SU-DHL-6 (cell line): ENCODE results near the gene CALN1.

ENCODE experiments used
- H2AFZ ChIP-seq: fragments of 200-600 bp; sonication (generic); 2 replicates; pipeline ENCODE4 v1.6.1; 2014; ENCODE audit warnings: low read depth, mild to moderate bottlenecking, moderate library complexity, mixed read lengths, antibody characterized with exemption, low read length; ENCODE audit not compliant: severe bottlenecking
- H3F3A ChIP-seq: fragments of 200-600 bp; shearing (Covaris generic); 2 replicates; pipeline ENCODE4 v1.6.0; 2016; ENCODE audit warnings: antibody characterized with exemption, mild to moderate bottlenecking; ENCODE audit not compliant: insufficient read depth
- H3K27ac ChIP-seq: fragments of 200-600 bp; sonication (generic); 2 replicates; pipeline ENCODE4 v1.5.1; 2016; ENCODE audit warnings: low read depth, mild to moderate bottlenecking, low read length, moderate library complexity, mixed read lengths
- H3K27me3 ChIP-seq: fragments of 200-600 bp; sonication (generic), shearing (Covaris generic); 2 replicates; pipeline ENCODE4 v1.6.0; 2014; ENCODE audit warnings: mild to moderate bottlenecking, low read length
- H3K36me3 ChIP-seq: fragments of 200-600 bp; sonication (generic); 2 replicates; pipeline ENCODE4 v1.6.1; 2014; ENCODE audit warnings: mild to moderate bottlenecking, low read length, mixed read lengths
- H3K4me2 ChIP-seq: fragments of 300-600, 200-600 bp; shearing (Covaris generic), sonication (generic); 2 replicates; pipeline ENCODE4 v1.6.0; 2014; ENCODE audit warnings: low read length, low read depth, mild to moderate bottlenecking; ENCODE audit not compliant: poor library complexity, severe bottlenecking
- H3K4me3 ChIP-seq: fragments of 200-600 bp; sonication (generic); 2 replicates; pipeline ENCODE4 v1.5.1; 2014; ENCODE audit warnings: antibody characterized with exemption, low read length, mild to moderate bottlenecking, mixed read lengths; ENCODE audit not compliant: insufficient read depth, poor library complexity, severe bottlenecking
- H3K79me2 ChIP-seq: fragments of 200-600 bp; sonication (generic); 2 replicates; pipeline ENCODE4 v1.6.1; 2014; ENCODE audit warnings: mild to moderate bottlenecking, low read length, moderate library complexity; ENCODE audit not compliant: insufficient read depth
- H3K9ac ChIP-seq: fragments of 200-600 bp; sonication (generic); 2 replicates; pipeline ENCODE4 v1.7.0; 2014; ENCODE audit warnings: mild to moderate bottlenecking, low read length
- H3K9me2 ChIP-seq: fragments of 200-600 bp; sonication (generic); replicated peaks from 2 replicates; pipeline ENCODE4 v1.6.1; 2014; ENCODE audit warnings: low read length; ENCODE audit not compliant: insufficient read depth
- H3K9me3 ChIP-seq: fragments of 200-600 bp; sonication (generic); 2 replicates; pipeline ENCODE4 v1.6.1; 2014; ENCODE audit warnings: low read length, mixed read lengths; ENCODE audit not compliant: insufficient read depth
- H4K20me1 ChIP-seq: fragments of 200-600 bp; sonication (generic); 2 replicates; pipeline ENCODE4 v1.6.1; 2014; ENCODE audit warnings: low read depth, mild to moderate bottlenecking, antibody characterized with exemption, low read length, moderate library complexity, mixed read lengths
- CTCF ChIP-seq: fragments of 200-600 bp; sonication (generic); IDR thresholded peaks from one replicate; pipeline ENCODE4 v1.5.1; 2017; ENCODE audit warnings: antibody characterized with exemption, mild to moderate bottlenecking, low read length, moderate library complexity; ENCODE audit not compliant: insufficient read depth, poor library complexity, severe bottlenecking
- EZH2phosphoT487 ChIP-seq: fragments of 200-600 bp; sonication (generic), shearing (Covaris generic); conservative IDR thresholded peaks from 2 replicates; pipeline ENCODE4 v1.6.1; 2018; ENCODE audit warnings: mild to moderate bottlenecking, antibody characterized with exemption, low read length, moderate library complexity, mixed read lengths

Gene CALN1

GRCh38 chr7:71801976-71802375 is 610.2 kb downstream of the CALN1 start:
- no peak overlapping the region for H3K27ac ChIP-seq

GRCh38 chr7:71800321-71800720 is 611.8 kb downstream of the CALN1 start:
- TF ChIP-seq CTCF (no peak), EZH2phosphoT487 (no peak)

More at GRCh38 chr7:71801976-71802375, 610.2 kb downstream of the CALN1 start:
- no peaks in the 10 kb centered on the region for H3K79me2 ChIP-seq
- H3K4me2 ChIP-seq: no peak overlapping the region
- H3K9me2 ChIP-seq: no peaks in the 10 kb centered on the region
- no peaks in the 10 kb centered on the region for H3F3A ChIP-seq
- H3K27me3 ChIP-seq: no peaks in the 10 kb centered on the region
- H3K9me3 ChIP-seq: peaks cover 6% of the 10 kb centered on the region; the same call in 1 of the 2 replicates
- no peaks in the 10 kb centered on the region for H4K20me1 ChIP-seq
- H2AFZ ChIP-seq: no peak overlapping the region
- H3K4me3 ChIP-seq: no peak overlapping the region
- TF ChIP-seq CTCF: no peak
- no peaks in the 10 kb centered on the region for H3K36me3 ChIP-seq
- H3K9ac ChIP-seq: no peak overlapping the region

GRCh38 chr7:71795410-71795809 is 616.7 kb downstream of the CALN1 start:
- H2AFZ ChIP-seq: no peak overlapping the region
- H3K9me2 ChIP-seq: no peaks in the 10 kb centered on the region
- no peaks in the 10 kb centered on the region for H3K79me2 ChIP-seq
- H3F3A ChIP-seq: no peaks in the 10 kb centered on the region
- H4K20me1 ChIP-seq: no peaks in the 10 kb centered on the region
- H3K9ac ChIP-seq: no peak overlapping the region
- no peak for TF ChIP-seq EZH2phosphoT487
- TF ChIP-seq CTCF: no peak
- H3K27ac ChIP-seq: no peak overlapping the region
- H3K4me3 ChIP-seq: no peak overlapping the region
- H3K4me2 ChIP-seq: no peak overlapping the region
- H3K27me3 ChIP-seq: no peaks in the 10 kb centered on the region
- no peaks in the 10 kb centered on the region for H3K36me3 ChIP-seq
- no peaks in the 10 kb centered on the region for H3K9me3 ChIP-seq

More at GRCh38 chr7:71800321-71800720, 611.8 kb downstream of the CALN1 start:
- Histone ChIP-seq H3K9ac (no peak overlapping the region), H3K79me2 (no peaks in the 10 kb centered on the region), H4K20me1 (no peaks in the 10 kb centered on the region), H3F3A (no peaks in the 10 kb centered on the region), H3K9me3 (no peaks in the 10 kb centered on the region), H2AFZ (no peak overlapping the region), H3K36me3 (no peaks in the 10 kb centered on the region), H3K4me2 (no peak overlapping the region), H3K9me2 (no peaks in the 10 kb centered on the region), H3K27ac (no peak overlapping the region), H3K4me3 (no peak overlapping the region), H3K27me3 (no peaks in the 10 kb centered on the region)

GRCh38 chr7:71793251-71793650 is 618.9 kb downstream of the CALN1 start:
- Histone ChIP-seq H3K4me2 (no peak overlapping the region), H4K20me1 (no peaks in the 10 kb centered on the region), H3K27ac (no peak overlapping the region), H2AFZ (no peak overlapping the region), H3K9me3 (no peaks in the 10 kb centered on the region), H3F3A (no peaks in the 10 kb centered on the region), H3K9ac (no peak overlapping the region), H3K36me3 (no peaks in the 10 kb centered on the region), H3K27me3 (no peaks in the 10 kb centered on the region), H3K4me3 (no peak overlapping the region), H3K9me2 (no peaks in the 10 kb centered on the region), H3K79me2 (no peaks in the 10 kb centered on the region)
- TF ChIP-seq EZH2phosphoT487 (no peak), CTCF (no peak)
